Nephron progenitor cell (in vitro differentiated cells): Measurements from ENCODE around the gene CHMP4B.

Source experiments
- DNase-seq: peaks from one replicate; pipeline ENCODE4 v3.0.0; 2021
- H3K27ac Mint-ChIP-seq: 2 replicates; pipeline ENCODE4 v1.8.0; 2021; ENCODE audit warnings: mild to moderate bottlenecking, moderate library complexity, mixed read lengths
- H3K27me3 Mint-ChIP-seq: 2 replicates; pipeline ENCODE4 v1.8.0; 2021; ENCODE audit warnings: mild to moderate bottlenecking, low read depth, mixed read lengths; ENCODE audit not compliant: poor library complexity
- H3K36me3 Mint-ChIP-seq: 2 replicates; pipeline ENCODE4 v1.8.0; 2021; ENCODE audit warnings: low read depth, mixed read lengths
- H3K4me1 Mint-ChIP-seq: 2 replicates; pipeline ENCODE4 v1.8.0; 2021; ENCODE audit warnings: mixed read lengths
- H3K4me3 Mint-ChIP-seq: 2 replicates; pipeline ENCODE4 v1.8.0; 2021; ENCODE audit warnings: mild to moderate bottlenecking, moderate library complexity, mixed read lengths
- H3K9me3 Mint-ChIP-seq: 2 replicates; pipeline ENCODE4 v1.8.0; 2021; ENCODE audit warnings: mild to moderate bottlenecking, moderate library complexity, mixed read lengths
- CTCF ChIP-seq: fragments of 200-600 bp; sonication (generic); IDR thresholded peaks from 2 replicates; pipeline ENCODE4 v1.5.0; 2021; ENCODE audit warnings: antibody characterized with exemption

Gene CHMP4B

GRCh38 chr20:33882481-33882880 is 71.3 kb downstream of the CHMP4B start:
- no peak for DNase-seq
- peaks cover 35% of the 10 kb centered on the region for H3K9me3 Mint-ChIP-seq

GRCh38 chr20:33883164-33883563 is 72.0 kb downstream of the CHMP4B start:
- Mint-ChIP-seq H3K9me3 (peaks cover 30% of the 10 kb centered on the region), H3K4me3 (no peak overlapping the region), H3K27ac (no peak overlapping the region), H3K27me3 (peaks cover 11% of the 10 kb centered on the region), H3K4me1 (peaks cover 15% of the 10 kb centered on the region), H3K36me3 (peaks cover 12% of the 10 kb centered on the region)
- DNase-seq = no peak
- no peak for TF ChIP-seq CTCF

More at GRCh38 chr20:33882481-33882880, 71.3 kb downstream of the CHMP4B start:
- no peak for TF ChIP-seq CTCF
- Mint-ChIP-seq H3K36me3 (peaks cover 15% of the 10 kb centered on the region), H3K4me1 (peaks cover 15% of the 10 kb centered on the region), H3K4me3 (no peak overlapping the region), H3K27me3 (peaks cover 10% of the 10 kb centered on the region), H3K27ac (peak overlapping the region; percentile 29)

GRCh38 chr20:33884633-33885032 is 73.5 kb downstream of the CHMP4B start:
- H3K9me3 Mint-ChIP-seq = peaks cover 16% of the 10 kb centered on the region
- H3K27me3 Mint-ChIP-seq = peaks cover 10% of the 10 kb centered on the region
- H3K4me1 Mint-ChIP-seq = peaks cover 15% of the 10 kb centered on the region
- no peak for TF ChIP-seq CTCF
- DNase-seq = no peak
- H3K36me3 Mint-ChIP-seq = peaks cover 5% of the 10 kb centered on the region
- H3K4me3 Mint-ChIP-seq = no peak overlapping the region
- no peak overlapping the region for H3K27ac Mint-ChIP-seq

GRCh38 chr20:33889312-33889711 is 78.2 kb downstream of the CHMP4B start:
- H3K27ac Mint-ChIP-seq = no peak overlapping the region
- no peak for DNase-seq
- TF ChIP-seq CTCF = no peak
- no peaks in the 10 kb centered on the region for H3K36me3 Mint-ChIP-seq
- peaks cover 37% of the 10 kb centered on the region for H3K27me3 Mint-ChIP-seq
- H3K4me3 Mint-ChIP-seq = no peak overlapping the region
- H3K4me1 Mint-ChIP-seq = peaks cover 8% of the 10 kb centered on the region
- H3K9me3 Mint-ChIP-seq = peaks cover 34% of the 10 kb centered on the region

GRCh38 chr20:33890557-33890956 is 79.4 kb downstream of the CHMP4B start:
- Mint-ChIP-seq H3K27ac (no peak overlapping the region), H3K9me3 (peaks cover 29% of the 10 kb centered on the region), H3K27me3 (peaks cover 42% of the 10 kb centered on the region), H3K4me1 (peaks cover 8% of the 10 kb centered on the region), H3K4me3 (no peak overlapping the region), H3K36me3 (no peaks in the 10 kb centered on the region)
- no peak for TF ChIP-seq CTCF
- DNase-seq = no peak

GRCh38 chr20:33893314-33893713 is 82.2 kb downstream of the CHMP4B start:
- Mint-ChIP-seq H3K27ac (no peak overlapping the region), H3K9me3 (peaks cover 24% of the 10 kb centered on the region), H3K36me3 (no peaks in the 10 kb centered on the region), H3K27me3 (peaks cover 54% of the 10 kb centered on the region), H3K4me3 (no peak overlapping the region), H3K4me1 (peaks cover 8% of the 10 kb centered on the region)
- no peak for DNase-seq
- no peak for TF ChIP-seq CTCF
